Measurements from ENCODE around the gene UNC50. TPM values are rescaled to one million over a fixed set of nuclear protein-coding genes. Genes with fewer than 3 reads are reported as not detected.
"Not testable (repeated sequence)": the region's sequence is repeated elsewhere in the genome, so short reads cannot be mapped to it uniquely, and the experiment has no call there.

The UNC50 gene
- total RNA-seq, 1 donor from 2014 or later = 52.9 TPM

DNA sequence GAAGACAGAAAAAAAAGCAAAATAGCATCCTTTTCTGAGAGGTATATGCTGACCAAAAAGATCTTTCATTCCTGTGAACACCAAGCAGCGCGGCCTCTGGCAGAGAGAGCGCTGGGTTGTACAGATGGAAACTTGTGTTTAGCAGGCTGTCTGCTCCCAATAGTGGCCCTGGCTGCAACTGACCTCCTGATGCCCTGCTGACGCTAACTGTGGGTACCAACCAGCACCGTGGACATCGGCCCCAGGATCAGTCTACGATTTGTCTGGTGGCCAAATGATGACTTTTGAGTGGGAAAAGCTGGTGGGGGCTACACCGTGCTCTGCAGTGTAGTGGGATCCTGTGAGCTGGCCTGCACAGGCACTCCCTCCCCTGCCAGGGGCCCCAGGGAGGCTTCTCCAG is 15.8 kb upstream of the UNC50 start:
- Histone ChIP-seq H3K36me3 (ENCODE audit: control insufficient read depth, insufficient read depth, low read length) (peaks cover 3% of the 10 kb centered on the region), H3K4me3 (ENCODE audit: low read depth, low read length) (no peak overlapping the region), H3K27me3 (ENCODE audit: control insufficient read depth, insufficient read depth, low read length) (no peaks in the 10 kb centered on the region)
- no peak for FAIRE-seq
- TF ChIP-seq, protein P1, sequence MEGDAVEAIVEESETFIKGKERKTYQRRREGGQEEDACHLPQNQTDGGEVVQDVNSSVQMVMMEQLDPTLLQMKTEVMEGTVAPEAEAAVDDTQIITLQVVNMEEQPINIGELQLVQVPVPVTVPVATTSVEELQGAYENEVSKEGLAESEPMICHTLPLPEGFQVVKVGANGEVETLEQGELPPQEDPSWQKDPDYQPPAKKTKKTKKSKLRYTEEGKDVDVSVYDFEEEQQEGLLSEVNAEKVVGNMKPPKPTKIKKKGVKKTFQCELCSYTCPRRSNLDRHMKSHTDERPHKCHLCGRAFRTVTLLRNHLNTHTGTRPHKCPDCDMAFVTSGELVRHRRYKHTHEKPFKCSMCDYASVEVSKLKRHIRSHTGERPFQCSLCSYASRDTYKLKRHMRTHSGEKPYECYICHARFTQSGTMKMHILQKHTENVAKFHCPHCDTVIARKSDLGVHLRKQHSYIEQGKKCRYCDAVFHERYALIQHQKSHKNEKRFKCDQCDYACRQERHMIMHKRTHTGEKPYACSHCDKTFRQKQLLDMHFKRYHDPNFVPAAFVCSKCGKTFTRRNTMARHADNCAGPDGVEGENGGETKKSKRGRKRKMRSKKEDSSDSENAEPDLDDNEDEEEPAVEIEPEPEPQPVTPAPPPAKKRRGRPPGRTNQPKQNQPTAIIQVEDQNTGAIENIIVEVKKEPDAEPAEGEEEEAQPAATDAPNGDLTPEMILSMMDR (IDR thresholded peaks at IDR 0.05; ENCODE audit: insufficient read depth, low read length, severe bottlenecking) = no peak
- DNase-seq (ENCODE audit: low read depth) = no peak

DNA sequence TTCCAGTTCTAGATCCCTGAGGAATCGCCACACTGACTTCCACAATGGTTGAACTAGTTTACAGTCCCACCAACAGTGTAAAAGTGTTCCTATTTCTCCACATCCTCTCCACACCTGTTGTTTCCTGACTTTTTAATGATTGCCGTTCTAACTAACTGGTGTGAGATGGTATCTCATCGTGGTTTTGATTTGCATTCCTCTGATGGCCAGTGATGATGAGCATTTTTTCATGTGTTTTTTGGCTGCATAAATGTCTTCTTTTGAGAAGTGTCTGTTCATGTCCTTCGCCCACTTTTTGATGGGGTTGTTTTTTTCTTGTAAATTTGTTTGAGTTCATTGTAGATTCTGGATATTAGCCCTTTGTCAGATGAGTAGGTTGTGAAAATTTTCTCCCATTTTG is 13.7 kb upstream of the UNC50 start:
- not testable (repeated sequence) for H3K27me3 ChIP-seq (ENCODE audit: control insufficient read depth, insufficient read depth, low read length); H3K36me3 ChIP-seq (ENCODE audit: control insufficient read depth, insufficient read depth, low read length); FAIRE-seq; DNase-seq (ENCODE audit: low read depth); H3K4me3 ChIP-seq (ENCODE audit: low read depth, low read length)

DNA sequence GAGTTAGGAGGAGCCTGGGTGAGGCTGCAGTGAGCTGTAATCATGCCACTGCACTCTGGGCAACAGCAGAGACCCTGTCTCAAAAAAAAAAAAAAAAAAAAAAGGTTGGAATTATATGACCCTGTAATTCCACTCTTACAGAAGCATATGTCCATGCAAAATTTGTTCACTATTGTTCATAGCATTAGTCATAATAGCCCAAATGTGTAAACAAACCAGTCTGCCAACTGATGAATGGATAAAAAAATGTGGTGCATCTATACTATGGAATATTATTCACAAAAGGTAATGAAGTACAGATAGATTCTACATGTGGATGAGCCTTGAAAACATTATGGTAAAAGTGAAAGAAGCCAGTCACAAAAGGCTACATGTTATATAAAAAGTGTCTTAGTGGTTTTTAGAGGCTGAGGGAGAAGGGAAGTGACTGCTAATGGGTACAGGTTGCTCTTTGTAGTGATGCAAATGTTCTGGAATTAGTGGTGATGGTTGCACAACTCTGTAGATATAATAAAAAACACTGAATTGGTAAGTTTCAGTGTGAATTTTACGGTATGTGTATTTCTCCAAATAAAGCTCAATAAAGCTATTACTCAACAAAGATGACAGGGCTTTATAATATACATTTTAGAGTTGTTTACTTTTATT is 9.5 kb upstream of the UNC50 start:
- FAIRE-seq = no peak
- no peak overlapping the region for H3K4me3 ChIP-seq (ENCODE audit: low read depth, low read length)
- TF ChIP-seq, protein P1 (IDR thresholded peaks at IDR 0.05; ENCODE audit: insufficient read depth, low read length, severe bottlenecking) = no peak
- H3K36me3 ChIP-seq (ENCODE audit: control insufficient read depth, insufficient read depth, low read length) = peaks cover 7% of the 10 kb centered on the region
- H3K27me3 ChIP-seq (ENCODE audit: control insufficient read depth, insufficient read depth, low read length) = no peaks in the 10 kb centered on the region
- DNase-seq (ENCODE audit: low read depth) = peak; percentile 87

DNA sequence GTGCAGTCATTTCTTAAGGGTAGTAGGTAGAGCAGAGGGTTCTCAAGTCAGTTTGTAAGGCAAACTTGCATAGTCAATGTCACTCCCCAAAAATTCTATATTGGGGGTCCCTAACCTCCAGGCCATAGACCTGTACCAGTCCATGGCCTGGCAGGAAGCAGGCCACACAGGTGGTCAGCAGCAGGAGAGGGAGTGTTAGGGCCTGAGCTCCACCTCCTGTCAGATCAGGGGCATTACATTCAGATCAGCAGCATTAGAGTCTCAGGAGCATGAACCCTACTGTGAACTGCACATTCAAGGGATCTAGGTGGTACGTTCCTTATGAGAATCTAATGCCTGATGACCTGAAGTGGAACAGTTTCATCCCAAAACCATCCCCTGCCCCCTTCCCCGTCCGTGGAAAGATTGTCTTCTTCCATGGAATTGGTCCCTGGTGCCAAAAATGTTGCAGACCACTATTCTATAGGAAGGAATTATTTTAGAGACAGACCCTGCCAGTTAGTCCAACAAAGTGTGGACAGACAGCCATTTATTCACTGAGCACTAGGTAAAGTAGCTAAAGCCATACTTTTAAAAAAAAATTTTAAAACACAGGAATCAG is 6.8 kb upstream of the UNC50 start:
- FAIRE-seq = peak; percentile 18
- no peak for DNase-seq (ENCODE audit: low read depth)
- Histone ChIP-seq H3K27me3 (ENCODE audit: control insufficient read depth, insufficient read depth, low read length) (no peaks in the 10 kb centered on the region), H3K36me3 (ENCODE audit: control insufficient read depth, insufficient read depth, low read length) (peaks cover 7% of the 10 kb centered on the region), H3K4me3 (ENCODE audit: low read depth, low read length) (no peak overlapping the region)
- TF ChIP-seq, protein P1 (IDR thresholded peaks at IDR 0.05; ENCODE audit: insufficient read depth, low read length, severe bottlenecking) = peak; percentile 73

DNA sequence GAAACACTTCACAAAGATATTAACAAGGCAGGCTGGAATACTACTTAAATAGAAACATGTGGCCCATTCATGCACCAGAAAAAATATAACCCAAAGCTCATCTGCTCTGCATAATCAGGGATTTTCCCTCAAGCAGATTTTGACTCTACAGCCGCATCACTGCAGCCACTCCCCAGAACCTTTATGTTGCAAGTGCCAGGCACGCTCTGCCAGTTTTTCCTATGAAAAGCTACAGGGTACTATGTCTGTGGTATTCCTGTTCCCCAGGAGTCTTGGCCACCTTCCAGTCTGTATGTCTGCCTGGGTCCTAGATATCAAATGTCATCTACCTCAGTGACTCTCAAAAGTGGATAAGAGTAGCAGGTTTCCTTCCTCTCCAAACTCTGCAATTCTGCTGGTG is 3.8 kb upstream of the UNC50 start:
- DNase-seq (ENCODE audit: low read depth) (no peak), FAIRE-seq (no peak)
- no peak overlapping the region for H3K4me3 ChIP-seq (ENCODE audit: low read depth, low read length)
- TF ChIP-seq, protein P1 (IDR thresholded peaks at IDR 0.05; ENCODE audit: insufficient read depth, low read length, severe bottlenecking) = no peak
- peaks cover 7% of the 10 kb centered on the region for H3K36me3 ChIP-seq (ENCODE audit: control insufficient read depth, insufficient read depth, low read length)
- no peaks in the 10 kb centered on the region for H3K27me3 ChIP-seq (ENCODE audit: control insufficient read depth, insufficient read depth, low read length)

DNA sequence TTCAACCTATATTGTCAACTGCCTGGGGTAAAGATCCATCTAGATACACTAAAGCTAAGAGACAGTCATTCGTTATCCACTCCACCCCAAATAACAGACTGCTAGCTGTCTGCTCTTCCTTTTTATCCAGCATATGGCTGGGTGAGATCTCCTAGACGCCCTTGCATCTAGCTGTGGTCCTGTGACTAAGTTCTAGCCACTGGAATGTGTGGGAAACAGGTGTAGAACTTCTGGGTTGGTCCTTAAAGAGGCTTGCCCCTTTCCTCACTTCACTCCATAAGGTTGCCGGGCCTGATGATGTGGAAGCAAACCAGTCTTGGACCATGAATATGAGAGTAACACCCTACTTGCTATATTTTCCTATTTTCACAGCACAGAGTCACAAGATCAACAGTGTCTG is 3.3 kb upstream of the UNC50 start:
- DNase-seq (ENCODE audit: low read depth) = no peak
- Histone ChIP-seq H3K4me3 (ENCODE audit: low read depth, low read length) (no peak overlapping the region), H3K36me3 (ENCODE audit: control insufficient read depth, insufficient read depth, low read length) (peaks cover 6% of the 10 kb centered on the region), H3K27me3 (ENCODE audit: control insufficient read depth, insufficient read depth, low read length) (no peaks in the 10 kb centered on the region)
- FAIRE-seq = no peak
- TF ChIP-seq, protein P1 (IDR thresholded peaks at IDR 0.05; ENCODE audit: insufficient read depth, low read length, severe bottlenecking) = no peak
